SK-N-SH (cell line): ENCODE results near the gene CNGA3. TPM values are rescaled to one million over a fixed set of nuclear protein-coding genes. Genes with fewer than 3 reads are reported as not detected.
A peak's percentile ranks its signal among the peaks of the same experiment; 100 is the strongest.

Source experiments
- CTCF ChIA-PET: fragments of 300-600, 350-600 bp; formaldehyde crosslinking; extraction: SDS; loops from one replicate; lab custom pipeline; 2021; lab: Yijun Ruan, JAX
- POLR2A ChIA-PET: fragments of 350-600 bp; sonication (Branson Sonifier 250); formaldehyde crosslinking; extraction: SDS; loops from one replicate; lab custom pipeline; 2020; ENCODE audit warnings: antibody characterized with exemption, inconsistent platforms; lab: Yijun Ruan, JAX
- DNase-seq: peaks from one replicate; pipeline ENCODE4 v3.0.0; 2012
- H2AFZ ChIP-seq: fragments of 200-600 bp; sonication (generic); 2 replicates; pipeline ENCODE4 v1.8.1; 2016; ENCODE audit warnings: antibody characterized with exemption, mild to moderate bottlenecking, low read depth
- H3F3A ChIP-seq: fragments of 200-600 bp; sonication (generic); replicated peaks from 2 replicates; pipeline ENCODE3; 2016; ENCODE audit warnings: antibody characterized with exemption, mild to moderate bottlenecking; ENCODE audit not compliant: insufficient read depth
- H3K27ac ChIP-seq, 2 experiments: fragments of 200-500 bp in 1 of 2; fragments of 200-600 bp in 1 of 2; sonication (Bioruptor generic) in 1 of 2; sonication (generic), shearing (Covaris generic) in 1 of 2; 2 replicates each; pipeline versions ENCODE4 v1.5.1 to v1.6.1; 2014 to 2016; ENCODE audit warnings: low read depth in 2 of 2, inconsistent platforms in 1 of 2, low read length in 1 of 2, mild to moderate bottlenecking in 1 of 2, mixed read lengths in 1 of 2
- H3K27me3 ChIP-seq: fragments of 200-600 bp; sonication (generic), shearing (Covaris generic); 2 replicates; pipeline ENCODE4 v1.6.1; 2016; ENCODE audit warnings: mixed run types; ENCODE audit not compliant: insufficient read depth
- H3K36me3 ChIP-seq, 2 experiments: fragments of 200-500 bp in 1 of 2; fragments of 200-600 bp in 1 of 2; sonication (Bioruptor generic) in 1 of 2; sonication (generic) in 1 of 2; replicated peaks in 1 of 2; 2 replicates each; pipeline versions ENCODE3 to v1.5.1; 2014 to 2016; ENCODE audit warnings: low read length in 1 of 2, mild to moderate bottlenecking in 1 of 2; ENCODE audit not compliant: insufficient read depth in 2 of 2, control insufficient read depth in 1 of 2
- H3K4me1 ChIP-seq, 2 experiments: fragments of 200-500 bp in 1 of 2; fragments of 200-600 bp in 1 of 2; sonication (Bioruptor generic) in 1 of 2; sonication (generic), shearing (Covaris generic) in 1 of 2; 2 replicates each; pipeline versions ENCODE4 v1.5.1 to v1.6.1; 2014 to 2016; ENCODE audit warnings: low read depth in 1 of 2, low read length in 1 of 2, mixed run types in 1 of 2; ENCODE audit not compliant: insufficient read depth in 2 of 2, control insufficient read depth in 1 of 2
- H3K4me2 ChIP-seq: fragments of 200-600 bp; sonication (generic), shearing (Covaris generic); 2 replicates; pipeline ENCODE4 v1.6.1; 2017; ENCODE audit warnings: mixed run types
- H3K4me3 ChIP-seq, 2 experiments: fragments of 200-500 bp in 1 of 2; fragments of 200-600 bp in 1 of 2; sonication (Bioruptor generic) in 1 of 2; sonication (generic), shearing (Covaris generic) in 1 of 2; 2 replicates each; pipeline versions ENCODE4 v1.5.1 to v1.8.1; 2014 to 2016; ENCODE audit warnings: low read depth in 2 of 2, inconsistent platforms in 1 of 2, low read length in 1 of 2, mild to moderate bottlenecking in 1 of 2, mixed read lengths in 1 of 2, moderate library complexity in 1 of 2
- H3K79me2 ChIP-seq: fragments of 200-600 bp; sonication (generic); 2 replicates; pipeline ENCODE4 v1.8.1; 2017; ENCODE audit warnings: mild to moderate bottlenecking; ENCODE audit not compliant: insufficient read depth
- H3K9ac ChIP-seq: fragments of 200-600 bp; sonication (generic); 2 replicates; pipeline ENCODE4 v1.6.1; 2017; ENCODE audit warnings: mixed run types
- H3K9me2 ChIP-seq: fragments of 200-600 bp; sonication (generic); 2 replicates; pipeline ENCODE4 v1.6.1; 2017; ENCODE audit warnings: mixed run types
- H3K9me3 ChIP-seq: fragments of 200-600 bp; sonication (generic); 2 replicates; pipeline ENCODE4 v1.6.1; 2017; ENCODE audit warnings: mixed run types, mild to moderate bottlenecking, moderate library complexity
- H4K20me1 ChIP-seq: fragments of 200-600 bp; sonication (generic); 2 replicates; pipeline ENCODE4 v1.6.1; 2017; ENCODE audit warnings: mild to moderate bottlenecking, mixed run types; ENCODE audit not compliant: insufficient read depth
- CTCF ChIP-seq: fragments of 200-600 bp; sonication (generic); IDR thresholded peaks from 2 replicates; pipeline ENCODE4 v1.6.1; 2017; ENCODE audit warnings: antibody characterized with exemption, mild to moderate bottlenecking, moderate library complexity
- ELF1 ChIP-seq: IDR thresholded peaks from 2 replicates; pipeline ENCODE4 v1.4.0; 2012
- EP300 ChIP-seq, 2 experiments: IDR thresholded peaks; 2 replicates each; pipeline versions ENCODE4 v1.4.0 to v1.6.1; 2012; ENCODE audit warnings: borderline replicate concordance in 1 of 2, low read depth in 1 of 2, low read length in 1 of 2
- FOSL2 ChIP-seq: IDR thresholded peaks from 2 replicates; pipeline ENCODE4 v1.4.0; 2012; ENCODE audit warnings: low read depth, mild to moderate bottlenecking, moderate library complexity, borderline replicate concordance
- FOXJ3 ChIP-seq: sonication (generic); formaldehyde crosslinking; IDR thresholded peaks from 2 replicates; pipeline ENCODE4 v1.5.1; 2020; ENCODE audit warnings: mild to moderate bottlenecking, missing genetic modification reagents
- FOXM1 ChIP-seq: IDR thresholded peaks from 2 replicates; pipeline ENCODE4 v1.4.0; 2012; ENCODE audit warnings: low read depth, mild to moderate bottlenecking
- GATA2 ChIP-seq: sonication (generic); formaldehyde crosslinking; IDR thresholded peaks from 2 replicates; pipeline ENCODE4 v1.5.0; 2020; ENCODE audit warnings: mild to moderate bottlenecking, missing genetic modification reagents
- JUND ChIP-seq: IDR thresholded peaks from 2 replicates; pipeline ENCODE4 v1.4.0; 2012
- NFIC ChIP-seq: IDR thresholded peaks from 2 replicates; pipeline ENCODE4 v1.4.0; 2012; ENCODE audit warnings: borderline replicate concordance
- NRF1 ChIP-seq: IDR thresholded peaks from 2 replicates; pipeline ENCODE4 v1.6.1; 2012; ENCODE audit warnings: low read depth, mild to moderate bottlenecking, low read length
- POLR2AphosphoS5 ChIP-seq: IDR thresholded peaks from 2 replicates; pipeline ENCODE4 v1.6.1; 2012; ENCODE audit warnings: low read depth, low read length
- RAD21 ChIP-seq: IDR thresholded peaks from 2 replicates; pipeline ENCODE4 v1.6.1; 2012; ENCODE audit warnings: mild to moderate bottlenecking, low read length
- RCOR1 ChIP-seq: fragments of 150-350 bp; IDR thresholded peaks from 2 replicates; pipeline ENCODE4 v1.6.1; 2017; ENCODE audit warnings: antibody characterized with exemption, low read length
- RFX5 ChIP-seq: IDR thresholded peaks from 2 replicates; pipeline ENCODE4 v1.6.1; 2012; ENCODE audit warnings: mild to moderate bottlenecking, improper control_type of control experiment, low read length
- SIN3A ChIP-seq: IDR thresholded peaks from 2 replicates; pipeline ENCODE4 v1.6.1; 2012; ENCODE audit warnings: low read depth, mild to moderate bottlenecking, low read length, moderate library complexity, borderline replicate concordance
- TCF12 ChIP-seq: IDR thresholded peaks from 2 replicates; pipeline ENCODE4 v1.4.0; 2012
- TEAD4 ChIP-seq: IDR thresholded peaks from 2 replicates; pipeline ENCODE4 v1.4.0; 2012; ENCODE audit warnings: mild to moderate bottlenecking, borderline replicate concordance; ENCODE audit not compliant: insufficient read depth
- USF2 ChIP-seq: fragments of 150-350 bp; IDR thresholded peaks from 2 replicates; pipeline ENCODE4 v1.6.1; 2017; ENCODE audit warnings: antibody characterized with exemption, low read length, low read depth, borderline replicate concordance
- WGBS: methylation state at CpG from one replicate; pipeline ENCODE4 v1.1.6; 2017; ENCODE audit warnings: low lambda C conversion rate; 5-methylcytosine and 5-hydroxymethylcytosine counted together
- polyA plus RNA-seq, 3 experiments: library from polyadenylated mRNA; depleted of rRNA; stranded (reverse); fragments of >200 nt; gene quantifications; 2 replicates each; pipeline ENCODE4 v1.2.3, GENCODE V29; 2012
- TF ChIP-seq, protein P1 (sequence below): IDR thresholded peaks from 2 replicates; pipeline ENCODE4 v1.4.0; 2012; ENCODE audit warnings: low read depth
- TF ChIP-seq, protein P2 (sequence below): fragments of 150-350 bp; IDR thresholded peaks from 2 replicates; pipeline ENCODE4 v1.6.1; 2016; ENCODE audit warnings: mild to moderate bottlenecking, low read depth, low read length
- TF ChIP-seq, protein P3 (sequence below): IDR thresholded peaks from 2 replicates; pipeline ENCODE4 v1.4.0; 2012; ENCODE audit warnings: low read depth, borderline replicate concordance
- TF ChIP-seq, protein P4 (sequence below): IDR thresholded peaks from 2 replicates; pipeline ENCODE4; 2012

Gene CNGA3
- polyA plus RNA-seq, 1 of the 3 experiments (the other 2 are of a cell fraction) = not detected

DNA sequence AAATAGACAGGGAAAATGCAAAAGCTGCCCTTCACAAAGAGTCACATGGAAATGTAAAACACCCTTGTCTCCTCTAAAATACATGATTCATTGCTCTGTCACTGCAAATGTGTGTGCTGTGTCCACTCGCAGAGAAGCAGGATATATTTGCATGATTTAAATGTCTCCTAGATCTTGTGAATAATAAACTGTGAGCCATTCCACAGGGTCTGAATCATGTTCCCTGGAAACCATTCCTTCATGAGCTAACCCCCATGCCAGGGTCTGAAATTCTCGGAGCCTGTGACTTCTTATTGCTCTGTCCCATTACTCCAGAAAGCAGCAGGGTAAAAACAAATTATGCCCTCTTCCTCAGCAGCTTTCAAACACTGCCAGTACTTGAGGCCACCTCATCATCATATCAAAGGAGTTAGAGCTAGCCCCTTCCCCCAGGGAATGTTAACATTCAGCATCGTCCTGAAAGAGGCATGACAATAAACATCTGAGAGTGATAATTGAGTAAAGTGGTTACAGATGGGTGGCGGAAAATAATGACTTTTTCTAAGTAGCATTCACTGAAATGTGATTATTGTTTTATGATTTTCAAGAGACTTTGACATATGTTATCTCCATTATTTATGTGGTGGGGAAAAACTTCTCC is 11.7 kb upstream of the CNGA3 start (continued):
- TF ChIP-seq TCF12 (peak; percentile 77), GATA2 (peak; percentile 59), CTCF (no peak), USF2 (no peak), EP300 (IDR thresholded peaks at IDR 0.05; ENCODE audit: borderline replicate concordance in 1 of 2, low read depth in 1 of 2, low read length in 1 of 2) (peak; percentile 53 to 80), NRF1 (no peak), ELF1 (0 out of 2 replicates have a peak, but pooled peaks have one; percentile 27), TEAD4 (peak; percentile 33; the same call in 1 of the 2 replicates), RAD21 (no peak), RCOR1 (peak; percentile 24; the same call in 1 of the 2 replicates), FOXJ3 (no peak)
- TF ChIP-seq, protein P1, sequence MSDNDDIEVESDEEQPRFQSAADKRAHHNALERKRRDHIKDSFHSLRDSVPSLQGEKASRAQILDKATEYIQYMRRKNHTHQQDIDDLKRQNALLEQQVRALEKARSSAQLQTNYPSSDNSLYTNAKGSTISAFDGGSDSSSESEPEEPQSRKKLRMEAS = peak; percentile 81
- TF ChIP-seq, protein P2, sequence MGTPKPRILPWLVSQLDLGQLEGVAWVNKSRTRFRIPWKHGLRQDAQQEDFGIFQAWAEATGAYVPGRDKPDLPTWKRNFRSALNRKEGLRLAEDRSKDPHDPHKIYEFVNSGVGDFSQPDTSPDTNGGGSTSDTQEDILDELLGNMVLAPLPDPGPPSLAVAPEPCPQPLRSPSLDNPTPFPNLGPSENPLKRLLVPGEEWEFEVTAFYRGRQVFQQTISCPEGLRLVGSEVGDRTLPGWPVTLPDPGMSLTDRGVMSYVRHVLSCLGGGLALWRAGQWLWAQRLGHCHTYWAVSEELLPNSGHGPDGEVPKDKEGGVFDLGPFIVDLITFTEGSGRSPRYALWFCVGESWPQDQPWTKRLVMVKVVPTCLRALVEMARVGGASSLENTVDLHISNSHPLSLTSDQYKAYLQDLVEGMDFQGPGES = no peak
- TF ChIP-seq, protein P3, sequence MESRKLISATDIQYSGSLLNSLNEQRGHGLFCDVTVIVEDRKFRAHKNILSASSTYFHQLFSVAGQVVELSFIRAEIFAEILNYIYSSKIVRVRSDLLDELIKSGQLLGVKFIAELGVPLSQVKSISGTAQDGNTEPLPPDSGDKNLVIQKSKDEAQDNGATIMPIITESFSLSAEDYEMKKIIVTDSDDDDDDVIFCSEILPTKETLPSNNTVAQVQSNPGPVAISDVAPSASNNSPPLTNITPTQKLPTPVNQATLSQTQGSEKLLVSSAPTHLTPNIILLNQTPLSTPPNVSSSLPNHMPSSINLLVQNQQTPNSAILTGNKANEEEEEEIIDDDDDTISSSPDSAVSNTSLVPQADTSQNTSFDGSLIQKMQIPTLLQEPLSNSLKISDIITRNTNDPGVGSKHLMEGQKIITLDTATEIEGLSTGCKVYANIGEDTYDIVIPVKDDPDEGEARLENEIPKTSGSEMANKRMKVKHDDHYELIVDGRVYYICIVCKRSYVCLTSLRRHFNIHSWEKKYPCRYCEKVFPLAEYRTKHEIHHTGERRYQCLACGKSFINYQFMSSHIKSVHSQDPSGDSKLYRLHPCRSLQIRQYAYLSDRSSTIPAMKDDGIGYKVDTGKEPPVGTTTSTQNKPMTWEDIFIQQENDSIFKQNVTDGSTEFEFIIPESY = no peak

DNA sequence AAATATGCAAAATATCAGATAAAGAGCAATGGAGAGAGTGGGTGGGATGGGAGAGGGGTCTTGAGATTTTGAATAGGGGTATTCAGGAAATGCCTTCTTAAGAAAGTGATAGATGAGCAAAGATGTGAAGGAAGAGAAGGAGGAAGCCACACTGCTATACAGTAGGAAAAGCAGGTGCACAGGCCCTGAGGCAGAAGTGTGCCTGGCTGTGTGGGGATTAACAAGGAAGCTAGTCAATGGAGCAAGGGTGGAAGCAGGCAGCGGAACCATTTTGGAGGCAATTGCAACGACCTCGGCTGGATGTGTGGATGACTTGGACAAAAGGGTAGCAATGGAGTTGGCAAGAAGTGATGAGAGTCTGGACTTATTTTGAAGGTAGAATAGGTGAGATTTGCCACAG is 11.0 kb upstream of the CNGA3 start:
- peak overlapping the region; percentile 81; the same call in 1 of the 2 replicates for H2AFZ ChIP-seq
- H3K79me2 ChIP-seq = no peaks in the 10 kb centered on the region
- no peak overlapping the region for H3K4me3 ChIP-seq
- 0 out of 2 replicates have a peak, but pooled peaks cover 8% of the 10 kb centered on the region for H3K9me3 ChIP-seq
- peak overlapping the region; percentile 73; the same call in 1 of the 2 replicates for H3K4me2 ChIP-seq
- H3K27me3 ChIP-seq = no peaks in the 10 kb centered on the region
- no peaks in the 10 kb centered on the region for H3K36me3 ChIP-seq
- H4K20me1 ChIP-seq = no peaks in the 10 kb centered on the region
- peaks cover 7 to 15% of the 10 kb centered on the region in 2 experiments for H3K4me1 ChIP-seq
- peaks cover 15% of the 10 kb centered on the region for H3F3A ChIP-seq
- DNase-seq = no peak
- H3K9ac ChIP-seq = peak overlapping the region; percentile 62; the same call in 1 of the 2 replicates
- CTCF ChIA-PET = no interaction called here
- POLR2A ChIA-PET = no interaction called here
- 92% methylated on average over 3 of the region's 3 CpGs for WGBS
- H3K9me2 ChIP-seq = no peaks in the 10 kb centered on the region
- H3K27ac ChIP-seq = peak overlapping the region in 1 of 2 experiments; percentile 92; a peak in 2 of 4 replicates
- TF ChIP-seq JUND (no peak), RFX5 (no peak), SIN3A (no peak), FOXM1 (no peak), NFIC (no peak), FOSL2 (no peak), TEAD4 (no peak), POLR2AphosphoS5 (no peak), FOXJ3 (no peak)
- TF ChIP-seq, protein P3 = no peak
- TF ChIP-seq, protein P4, sequence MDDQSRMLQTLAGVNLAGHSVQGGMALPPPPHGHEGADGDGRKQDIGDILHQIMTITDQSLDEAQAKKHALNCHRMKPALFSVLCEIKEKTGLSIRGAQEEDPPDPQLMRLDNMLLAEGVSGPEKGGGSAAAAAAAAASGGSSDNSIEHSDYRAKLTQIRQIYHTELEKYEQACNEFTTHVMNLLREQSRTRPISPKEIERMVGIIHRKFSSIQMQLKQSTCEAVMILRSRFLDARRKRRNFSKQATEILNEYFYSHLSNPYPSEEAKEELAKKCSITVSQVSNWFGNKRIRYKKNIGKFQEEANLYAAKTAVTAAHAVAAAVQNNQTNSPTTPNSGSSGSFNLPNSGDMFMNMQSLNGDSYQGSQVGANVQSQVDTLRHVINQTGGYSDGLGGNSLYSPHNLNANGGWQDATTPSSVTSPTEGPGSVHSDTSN = no peak
